Mesenchymal stem cell (in vitro differentiated cells and primary cell): ENCODE data around the gene CATSPER1.

Experiments used
- DNase-seq: peaks from one replicate; pipeline ENCODE4 v3.0.0-alpha.2; 2013
- H2AFZ ChIP-seq: one replicate; pipeline ENCODE4 v1.6.1; 2013; ENCODE audit warnings: low read depth, mild to moderate bottlenecking, control low read depth, inconsistent platforms, low read length, moderate library complexity
- H2AK5ac ChIP-seq: 2 replicates; pipeline ENCODE4 v1.6.1; 2013; ENCODE audit warnings: low read length, moderate library complexity, mild to moderate bottlenecking, inconsistent platforms; ENCODE audit not compliant: severe bottlenecking
- H2BK120ac ChIP-seq: one replicate; pipeline ENCODE4 v1.6.1; 2013; ENCODE audit warnings: low read depth, mild to moderate bottlenecking, inconsistent platforms, low read length, moderate library complexity
- H2BK12ac ChIP-seq, 2 experiments: one replicate each; pipeline ENCODE4 v1.6.1; 2013; ENCODE audit warnings: inconsistent platforms in 2 of 2, low read length in 2 of 2, mild to moderate bottlenecking in 2 of 2, moderate library complexity in 2 of 2, control low read depth in 1 of 2
- H2BK15ac ChIP-seq: one replicate; pipeline ENCODE4 v1.6.1; 2013; ENCODE audit warnings: mild to moderate bottlenecking, low read depth, inconsistent platforms; ENCODE audit not compliant: poor library complexity, severe bottlenecking
- H2BK5ac ChIP-seq: 2 replicates; pipeline ENCODE4 v1.6.1; 2013; ENCODE audit warnings: low read depth, mild to moderate bottlenecking, low read length, control low read depth, inconsistent platforms; ENCODE audit not compliant: poor library complexity, severe bottlenecking
- H3K14ac ChIP-seq, 2 experiments: one replicate each; pipeline ENCODE4 v1.6.1; 2013; ENCODE audit warnings: inconsistent platforms in 2 of 2, low read length in 2 of 2, control low read depth in 1 of 2, mild to moderate bottlenecking in 1 of 2, moderate library complexity in 1 of 2
- H3K18ac ChIP-seq, 2 experiments: one replicate each; pipeline ENCODE4 v1.6.1; 2013; ENCODE audit warnings: inconsistent platforms in 2 of 2, low read length in 2 of 2, control low read depth in 1 of 2, low read depth in 1 of 2, mild to moderate bottlenecking in 1 of 2
- H3K23ac ChIP-seq, 2 experiments: one replicate each; pipeline ENCODE4 v1.6.1; 2013; ENCODE audit warnings: inconsistent platforms in 2 of 2, low read length in 2 of 2, mild to moderate bottlenecking in 2 of 2, moderate library complexity in 2 of 2, control low read depth in 1 of 2
- H3K27ac ChIP-seq: 2 replicates; pipeline ENCODE4 v1.5.1; 2013; ENCODE audit warnings: mild to moderate bottlenecking, moderate library complexity, low read length, control low read depth, inconsistent platforms; ENCODE audit not compliant: poor library complexity, severe bottlenecking
- H3K27me3 ChIP-seq, 2 experiments: 2 replicates each; pipeline versions ENCODE4 v1.6.1 to v1.7.0; 2013; ENCODE audit warnings: low read length in 2 of 2, mild to moderate bottlenecking in 2 of 2, moderate library complexity in 2 of 2, control low read depth in 1 of 2, inconsistent platforms in 1 of 2; ENCODE audit not compliant: control insufficient read depth in 1 of 2, insufficient read depth in 1 of 2
- H3K36me3 ChIP-seq, 2 experiments: 2 replicates each; pipeline versions ENCODE4 v1.6.1 to v1.7.0; 2013; ENCODE audit warnings: low read length in 2 of 2, control low read depth in 1 of 2, inconsistent platforms in 1 of 2, low read depth in 1 of 2, mild to moderate bottlenecking in 1 of 2; ENCODE audit not compliant: insufficient read depth in 2 of 2, control insufficient read depth in 1 of 2
- H3K4ac ChIP-seq, 2 experiments: one replicate each; pipeline ENCODE4 v1.6.1; 2013; ENCODE audit warnings: inconsistent platforms in 2 of 2, low read length in 2 of 2, mild to moderate bottlenecking in 2 of 2, moderate library complexity in 2 of 2, control low read depth in 1 of 2, low read depth in 1 of 2
- H3K4me1 ChIP-seq: 2 replicates; pipeline ENCODE4 v1.6.1; 2013; ENCODE audit warnings: low read depth, low read length, control low read depth; ENCODE audit not compliant: control insufficient read depth, insufficient read depth
- H3K4me2 ChIP-seq: 2 replicates; pipeline ENCODE4 v1.6.1; 2013; ENCODE audit warnings: low read length, mild to moderate bottlenecking, inconsistent platforms; ENCODE audit not compliant: poor library complexity, severe bottlenecking
- H3K4me3 ChIP-seq, 2 experiments: 2 replicates each; pipeline versions ENCODE4 v1.5.1 to v1.7.0; 2013; ENCODE audit warnings: low read length in 2 of 2, mild to moderate bottlenecking in 2 of 2, control low read depth in 1 of 2, low read depth in 1 of 2; ENCODE audit not compliant: insufficient read depth in 1 of 2
- H3K79me1 ChIP-seq: replicated peaks from 2 replicates; pipeline ENCODE4 v1.6.1; 2013; ENCODE audit warnings: mild to moderate bottlenecking, control low read depth, low read length, inconsistent platforms; ENCODE audit not compliant: poor library complexity, severe bottlenecking
- H3K9ac ChIP-seq: 2 replicates; pipeline ENCODE4 v1.7.0; 2013; ENCODE audit warnings: mild to moderate bottlenecking, low read length, moderate library complexity
- H3K9me3 ChIP-seq: 2 replicates; pipeline ENCODE4 v1.7.0; 2013; ENCODE audit warnings: mild to moderate bottlenecking, low read length; ENCODE audit not compliant: control insufficient read depth
- H4K8ac ChIP-seq: one replicate; pipeline ENCODE4 v1.6.1; 2013; ENCODE audit warnings: inconsistent platforms, mild to moderate bottlenecking, low read length, moderate library complexity
- H4K91ac ChIP-seq: one replicate; pipeline ENCODE4 v1.6.1; 2013; ENCODE audit warnings: mild to moderate bottlenecking, low read length, inconsistent platforms
- WGBS: methylation state at CpG from one replicate; pipeline ENCODE4 v1.1.7; 2013; ENCODE audit warnings: mixed read lengths; 5-methylcytosine and 5-hydroxymethylcytosine counted together

The CATSPER1 gene

GRCh38 chr11:66007201-66007634 lies 19.1 kb downstream of the CATSPER1 start:
- no peak overlapping the region for H4K91ac ChIP-seq
- H2AFZ ChIP-seq: no peak overlapping the region
- H2BK120ac ChIP-seq: no peak overlapping the region
- no peak overlapping the region for H4K8ac ChIP-seq
- peaks cover 4 to 10% of the 10 kb centered on the region in 2 experiments for H3K27me3 ChIP-seq
- no peak overlapping the region for H3K4me2 ChIP-seq
- peaks cover 22 to 26% of the 10 kb centered on the region in 2 experiments for H3K36me3 ChIP-seq
- no peak overlapping the region for H3K18ac ChIP-seq
- no peak overlapping the region for H3K4ac ChIP-seq
- no peak overlapping the region for H2AK5ac ChIP-seq
- WGBS: 62% methylated on average over 5 of the region's 5 CpGs
- no peak overlapping the region for H3K9ac ChIP-seq
- H3K27ac ChIP-seq: no peak overlapping the region
- peaks cover 18% of the 10 kb centered on the region for H3K4me1 ChIP-seq
- H2BK5ac ChIP-seq: no peak overlapping the region
- no peak overlapping the region for H3K23ac ChIP-seq
- H3K9me3 ChIP-seq: no peaks in the 10 kb centered on the region
- H3K4me3 ChIP-seq: no peak overlapping the region
- H3K79me1 ChIP-seq: peaks cover 8% of the 10 kb centered on the region
- no peak for DNase-seq
- H3K14ac ChIP-seq: no peak overlapping the region
- H2BK15ac ChIP-seq: no peak overlapping the region
- H2BK12ac ChIP-seq: no peak overlapping the region

GRCh38 chr11:66006891-66007176 lies 19.4 kb downstream of the CATSPER1 start:
- Histone ChIP-seq H2AK5ac (no peak overlapping the region), H3K14ac (no peak overlapping the region), H3K27ac (no peak overlapping the region), H3K23ac (no peak overlapping the region), H3K4ac (no peak overlapping the region), H3K27me3 (peaks cover 4 to 7% of the 10 kb centered on the region in 2 experiments), H3K18ac (no peak overlapping the region), H3K4me1 (peaks cover 14% of the 10 kb centered on the region), H2BK15ac (no peak overlapping the region), H3K36me3 (peaks cover 22 to 26% of the 10 kb centered on the region in 2 experiments), H4K91ac (no peak overlapping the region), H4K8ac (no peak overlapping the region), H3K9ac (no peak overlapping the region), H3K79me1 (peaks cover 8% of the 10 kb centered on the region), H2BK12ac (no peak overlapping the region), H2BK5ac (no peak overlapping the region), H2AFZ (no peak overlapping the region), H3K4me3 (no peak overlapping the region), H2BK120ac (no peak overlapping the region), H3K9me3 (no peaks in the 10 kb centered on the region), H3K4me2 (no peak overlapping the region)
- 100% methylated on average over 4 of the region's 4 CpGs for WGBS
- no peak for DNase-seq

- Histone ChIP-seq H2AK5ac (no peak overlapping the region), H4K8ac (no peak overlapping the region), H3K9me3 (no peaks in the 10 kb centered on the region), H3K4me2 (no peak overlapping the region), H3K18ac (no peak overlapping the region), H3K4ac (no peak overlapping the region), H2BK15ac (no peak overlapping the region), H3K23ac (no peak overlapping the region), H2BK120ac (no peak overlapping the region), H4K91ac (no peak overlapping the region), H3K9ac (no peak overlapping the region), H3K4me3 (no peak overlapping the region), H2BK12ac (no peak overlapping the region), H2AFZ (no peak overlapping the region), H3K79me1 (peaks cover 8% of the 10 kb centered on the region), H3K14ac (no peak overlapping the region), H3K36me3 (peaks cover 22 to 26% of the 10 kb centered on the region in 2 experiments), H2BK5ac (no peak overlapping the region), H3K27me3 (peaks cover under 1 to 1% of the 10 kb centered on the region in 2 experiments), H3K4me1 (peaks cover 10% of the 10 kb centered on the region), H3K27ac (no peak overlapping the region)
- DNase-seq: no peak
- 91% methylated on average over 12 of the region's 13 CpGs for WGBS
Observed at GRCh38 chr11:66006134-66006890, 20.0 kb downstream of the CATSPER1 start.

- no peak overlapping the region for H2BK120ac ChIP-seq
- no peak overlapping the region for H3K4me3 ChIP-seq
- no peak overlapping the region for H3K4ac ChIP-seq
- H4K8ac ChIP-seq: no peak overlapping the region
- no peak overlapping the region for H2BK12ac ChIP-seq
- H2AFZ ChIP-seq: no peak overlapping the region
- H3K4me2 ChIP-seq: no peak overlapping the region
- H4K91ac ChIP-seq: no peak overlapping the region
- peaks cover 13% of the 10 kb centered on the region for H3K4me1 ChIP-seq
- DNase-seq: no peak
- peaks cover 34 to 38% of the 10 kb centered on the region in 2 experiments for H3K36me3 ChIP-seq
- no peak overlapping the region for H3K18ac ChIP-seq
- H3K14ac ChIP-seq: no peak overlapping the region
- no peaks in the 10 kb centered on the region for H3K27me3 ChIP-seq
- H3K9ac ChIP-seq: no peak overlapping the region
- H2BK5ac ChIP-seq: no peak overlapping the region
- peaks cover 16% of the 10 kb centered on the region for H3K79me1 ChIP-seq
- H3K9me3 ChIP-seq: no peaks in the 10 kb centered on the region
- no peak overlapping the region for H3K27ac ChIP-seq
- no peak overlapping the region for H2BK15ac ChIP-seq
- no peak overlapping the region for H2AK5ac ChIP-seq
- WGBS: 97% methylated on average over 4 of the region's 4 CpGs
- H3K23ac ChIP-seq: no peak overlapping the region
Observed at GRCh38 chr11:66004186-66004585, 22.1 kb downstream of the CATSPER1 start.
